ENCODE results near the gene ALKBH1. TPM values are rescaled to one million over a fixed set of nuclear protein-coding genes. Genes with fewer than 3 reads are reported as not detected.

ALKBH1 gene
- total RNA-seq, 2 donors from 2014 or later: 12.5 to 20.4 TPM

DNA sequence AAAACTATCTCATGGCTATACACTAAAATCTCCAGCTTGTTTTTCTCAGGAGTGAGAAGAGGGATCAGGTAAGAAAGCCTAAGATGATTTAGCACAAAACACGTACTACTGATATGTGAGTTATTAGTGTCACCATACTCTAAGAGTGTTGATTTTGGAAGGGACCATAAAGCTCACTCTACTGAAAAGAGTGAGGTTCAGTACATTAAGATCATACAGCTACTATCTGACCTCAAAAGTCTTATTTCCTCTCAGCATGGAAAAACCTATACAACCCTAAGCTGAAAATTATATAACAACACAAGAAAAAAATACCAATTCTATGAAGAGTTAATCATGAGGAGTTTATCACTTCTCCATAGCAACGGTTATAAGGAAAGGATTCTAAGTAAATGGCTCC lies 33.6 kb upstream of the ALKBH1 start:
- H3K36me3 ChIP-seq: peaks cover 0 to 3% of the 10 kb centered on the region in 2 donors
- 75% methylated on average over 2 of the region's 2 CpGs for WGBS
- no peak for DNase-seq (ENCODE audit: low spot score)

DNA sequence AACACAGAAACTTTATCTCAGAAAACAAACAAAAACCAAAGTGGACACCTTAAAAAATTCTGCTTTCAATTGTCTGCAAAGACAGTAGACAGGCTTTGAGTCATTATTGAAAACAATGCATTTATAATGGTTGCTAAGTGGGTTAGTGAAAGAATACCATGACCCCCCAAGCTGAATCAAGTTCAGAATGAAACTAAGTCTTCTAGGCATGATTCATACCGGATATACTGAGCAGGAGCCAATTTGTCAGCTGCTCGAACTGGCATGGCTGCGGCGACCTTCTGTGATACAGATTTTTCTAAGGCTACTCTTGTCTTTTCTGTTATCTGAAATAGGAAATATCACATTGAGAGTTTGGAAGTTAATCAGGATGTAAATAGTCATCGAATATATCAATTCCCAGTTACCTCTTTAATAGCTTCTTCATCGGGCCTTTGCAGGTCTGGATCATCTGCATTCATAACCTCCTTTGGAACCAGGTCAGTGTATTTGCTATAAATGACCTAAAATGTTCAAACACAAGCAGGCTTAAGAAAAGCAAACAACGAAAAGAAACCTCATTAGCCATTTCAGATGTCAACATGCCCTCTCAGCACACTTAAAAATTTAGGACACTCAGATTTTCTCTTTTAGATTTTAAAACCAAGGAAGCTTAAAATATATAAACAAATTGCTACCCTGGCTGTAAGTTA lies 30.9 kb upstream of the ALKBH1 start:
- 79% methylated on average over 7 of the region's 7 CpGs for WGBS
- TF ChIP-seq, protein P1, sequence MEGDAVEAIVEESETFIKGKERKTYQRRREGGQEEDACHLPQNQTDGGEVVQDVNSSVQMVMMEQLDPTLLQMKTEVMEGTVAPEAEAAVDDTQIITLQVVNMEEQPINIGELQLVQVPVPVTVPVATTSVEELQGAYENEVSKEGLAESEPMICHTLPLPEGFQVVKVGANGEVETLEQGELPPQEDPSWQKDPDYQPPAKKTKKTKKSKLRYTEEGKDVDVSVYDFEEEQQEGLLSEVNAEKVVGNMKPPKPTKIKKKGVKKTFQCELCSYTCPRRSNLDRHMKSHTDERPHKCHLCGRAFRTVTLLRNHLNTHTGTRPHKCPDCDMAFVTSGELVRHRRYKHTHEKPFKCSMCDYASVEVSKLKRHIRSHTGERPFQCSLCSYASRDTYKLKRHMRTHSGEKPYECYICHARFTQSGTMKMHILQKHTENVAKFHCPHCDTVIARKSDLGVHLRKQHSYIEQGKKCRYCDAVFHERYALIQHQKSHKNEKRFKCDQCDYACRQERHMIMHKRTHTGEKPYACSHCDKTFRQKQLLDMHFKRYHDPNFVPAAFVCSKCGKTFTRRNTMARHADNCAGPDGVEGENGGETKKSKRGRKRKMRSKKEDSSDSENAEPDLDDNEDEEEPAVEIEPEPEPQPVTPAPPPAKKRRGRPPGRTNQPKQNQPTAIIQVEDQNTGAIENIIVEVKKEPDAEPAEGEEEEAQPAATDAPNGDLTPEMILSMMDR (IDR thresholded peaks at IDR 0.05): no peak
- no peak for TF ChIP-seq POLR2A (IDR thresholded peaks at IDR 0.05)
- TF ChIP-seq POLR2AphosphoS5 (IDR thresholded peaks at IDR 0.05): no peak
- no peak overlapping the region for H3K4me3 ChIP-seq
- no peaks in the 10 kb centered on the region for H3K27me3 ChIP-seq (replicated peaks; ENCODE audit: insufficient read depth)
- no peak overlapping the region for H3K27ac ChIP-seq
- no peak for DNase-seq (ENCODE audit: low spot score)
- peaks cover 0 to 3% of the 10 kb centered on the region in 2 donors for H3K36me3 ChIP-seq
- H3K4me1 ChIP-seq (replicated peaks): no peaks in the 10 kb centered on the region
- intact Hi-C loops (cut with DNase I): no loop called here
- no peaks in the 10 kb centered on the region for H3K9me3 ChIP-seq

More for the DNA sequence above, 33.6 kb upstream of the ALKBH1 start:
- no peaks in the 10 kb centered on the region for H3K27me3 ChIP-seq (replicated peaks; ENCODE audit: insufficient read depth)
- no peak overlapping the region for H3K4me3 ChIP-seq
- H3K9me3 ChIP-seq: no peaks in the 10 kb centered on the region
- TF ChIP-seq POLR2AphosphoS5 (IDR thresholded peaks at IDR 0.05) (no peak), POLR2A (IDR thresholded peaks at IDR 0.05) (no peak)
- TF ChIP-seq, protein P1 (IDR thresholded peaks at IDR 0.05): no peak
- intact Hi-C loops (cut with DNase I): no loop called here
- H3K27ac ChIP-seq: no peak overlapping the region
- no peaks in the 10 kb centered on the region for H3K4me1 ChIP-seq (replicated peaks)

DNA sequence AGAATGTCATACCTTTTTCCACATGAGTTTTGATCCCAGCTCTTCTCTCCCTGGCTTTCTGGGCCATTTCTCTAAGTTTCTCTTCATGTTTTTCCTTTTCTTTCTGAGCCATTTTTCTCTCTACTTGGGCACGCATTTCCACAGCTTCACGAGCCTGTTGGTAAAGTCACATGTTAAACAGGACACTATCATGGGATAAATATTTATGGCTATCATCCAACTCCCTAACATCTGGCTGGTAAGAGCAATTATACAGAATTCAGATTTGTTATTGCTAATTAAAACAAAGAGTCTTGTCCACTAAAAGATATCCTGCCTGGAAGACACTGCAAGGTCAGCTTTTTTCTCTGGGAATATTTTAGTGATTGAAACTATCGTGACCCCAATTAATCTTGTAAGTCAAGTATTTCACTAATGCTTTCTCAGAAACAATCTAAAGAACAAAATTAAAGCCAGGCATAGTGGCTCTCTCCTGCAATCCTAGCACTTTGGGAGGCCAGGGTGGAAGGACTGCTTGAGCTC lies 23.2 kb upstream of the ALKBH1 start:
- H3K9me3 ChIP-seq: no peaks in the 10 kb centered on the region
- no peaks in the 10 kb centered on the region for H3K4me1 ChIP-seq (replicated peaks)
- H3K4me3 ChIP-seq: no peak overlapping the region
- intact Hi-C loops (cut with DNase I): no loop called here
- no peak for DNase-seq (ENCODE audit: low spot score)
- TF ChIP-seq, protein P1 (IDR thresholded peaks at IDR 0.05): no peak
- no peak for TF ChIP-seq POLR2AphosphoS5 (IDR thresholded peaks at IDR 0.05)
- no peak for TF ChIP-seq POLR2A (IDR thresholded peaks at IDR 0.05)
- H3K27me3 ChIP-seq (replicated peaks; ENCODE audit: insufficient read depth): no peaks in the 10 kb centered on the region
- H3K36me3 ChIP-seq: peaks cover 0 to 18% of the 10 kb centered on the region in 2 donors
- WGBS: 79% methylated on average over 3 of the region's 3 CpGs
- H3K27ac ChIP-seq: no peak overlapping the region

DNA sequence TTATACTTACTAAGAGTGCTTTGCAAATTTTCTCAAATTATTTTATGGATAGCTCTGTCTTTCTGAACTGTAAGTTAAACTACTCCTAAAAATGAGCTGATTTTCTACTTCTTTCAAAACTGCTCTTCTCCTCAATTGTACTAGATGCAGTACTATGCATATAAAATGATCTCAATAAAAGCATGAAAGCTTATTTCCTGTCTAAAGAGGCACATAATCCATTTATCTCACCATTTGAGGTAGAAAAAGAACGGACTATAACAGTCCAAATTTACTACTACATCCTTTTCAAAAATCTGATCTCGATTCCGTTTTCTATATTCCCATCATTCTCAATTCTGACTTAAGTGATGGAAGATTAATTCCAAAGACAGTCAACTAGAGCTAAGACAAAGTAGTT lies 14.5 kb upstream of the ALKBH1 start:
- Histone ChIP-seq H3K27me3 (replicated peaks; ENCODE audit: insufficient read depth) (no peaks in the 10 kb centered on the region), H3K4me1 (replicated peaks) (no peaks in the 10 kb centered on the region), H3K9me3 (no peaks in the 10 kb centered on the region), H3K36me3 (peaks cover 0 to 4% of the 10 kb centered on the region in 2 donors), H3K27ac (no peak overlapping the region), H3K4me3 (no peak overlapping the region)
- no peak for DNase-seq (ENCODE audit: low spot score)
- 99% methylated on average over 3 of the region's 3 CpGs for WGBS
- TF ChIP-seq POLR2AphosphoS5 (IDR thresholded peaks at IDR 0.05): no peak
- no peak for TF ChIP-seq POLR2A (IDR thresholded peaks at IDR 0.05)
- TF ChIP-seq, protein P1 (IDR thresholded peaks at IDR 0.05): no peak
- intact Hi-C loops (cut with DNase I): no loop called here

DNA sequence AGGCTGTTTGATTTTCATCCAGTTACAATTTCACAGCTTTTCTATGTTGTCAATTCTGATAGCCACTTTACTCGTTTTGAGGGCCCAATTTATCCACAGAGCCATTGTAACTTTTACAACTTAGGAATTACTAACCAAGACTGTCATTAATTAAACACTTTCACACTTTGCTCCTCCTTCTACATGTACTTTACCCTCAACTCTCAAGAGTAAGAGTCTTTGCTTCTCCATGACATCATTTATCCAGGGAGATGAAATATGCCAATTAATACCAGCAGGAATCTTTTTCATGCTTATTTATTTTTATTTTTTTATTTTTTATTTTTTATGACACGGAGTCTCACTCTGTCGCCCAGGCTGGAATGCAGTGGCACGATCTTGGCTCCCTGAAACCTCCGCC lies 13.6 kb upstream of the ALKBH1 start:
- H3K36me3 ChIP-seq: peaks cover 0 to 4% of the 10 kb centered on the region in 2 donors
- WGBS: 93% methylated on average over 5 of the region's 5 CpGs
- intact Hi-C loops (cut with DNase I): no loop called here

More for the DNA sequence above, 13.6 kb upstream of the ALKBH1 start:
- Histone ChIP-seq H3K27me3 (replicated peaks; ENCODE audit: insufficient read depth) (no peaks in the 10 kb centered on the region), H3K4me1 (replicated peaks) (no peaks in the 10 kb centered on the region), H3K4me3 (no peak overlapping the region), H3K9me3 (no peaks in the 10 kb centered on the region), H3K27ac (no peak overlapping the region)
- TF ChIP-seq, protein P1 (IDR thresholded peaks at IDR 0.05): no peak
- no peak for DNase-seq (ENCODE audit: low spot score)

Data from prostate gland (tissue), 2 donors.